ENCODE data around the gene IL1RAP.

Gene IL1RAP

GRCh38 chr3:190526787-190527762 lies 13.2 kb downstream of the IL1RAP start (continued):
- TF ChIP-seq POU6F1 (CRISPR knock-in tag; IDR thresholded peaks at IDR 0.05; ENCODE audit: borderline replicate concordance, low read depth) = no peak
- no peak for TF ChIP-seq TCF4 (CRISPR knock-in tag; IDR thresholded peaks at IDR 0.05; ENCODE audit: borderline replicate concordance)
- no peak for TF ChIP-seq ESRRG (CRISPR knock-in tag; IDR thresholded peaks at IDR 0.05)
- TF ChIP-seq RARB (CRISPR knock-in tag; IDR thresholded peaks at IDR 0.05) = no peak
- no peak for TF ChIP-seq SNAI2 (CRISPR knock-in tag; IDR thresholded peaks at IDR 0.05)
- no peak for TF ChIP-seq OSR1 (CRISPR knock-in tag; IDR thresholded peaks at IDR 0.05)

- TF ChIP-seq TCF4 (CRISPR knock-in tag; IDR thresholded peaks at IDR 0.05; ENCODE audit: borderline replicate concordance) = no peak
- no peak for TF ChIP-seq ZNF565 (CRISPR knock-in tag; conservative IDR thresholded peaks at IDR 0.05; ENCODE audit: low read depth)
- no peak for TF ChIP-seq ISL1 (CRISPR knock-in tag; IDR thresholded peaks at IDR 0.05)
- TF ChIP-seq CSRNP3 (CRISPR knock-in tag; IDR thresholded peaks at IDR 0.05) = no peak
- TF ChIP-seq ZNF8 (CRISPR knock-in tag; IDR thresholded peaks at IDR 0.05) = no peak
- no peak for TF ChIP-seq ZFP3 (CRISPR knock-in tag; IDR thresholded peaks at IDR 0.05)
- no peak for TF ChIP-seq SNAI2 (CRISPR knock-in tag; IDR thresholded peaks at IDR 0.05)
- no peak for TF ChIP-seq TSHZ2 (CRISPR knock-in tag; IDR thresholded peaks at IDR 0.05)
- ATAC-seq = no peak
Measured at GRCh38 chr3:190528706-190529105, 14.8 kb downstream of the IL1RAP start.

GRCh38 chr3:190531406-190531805 lies 17.5 kb downstream of the IL1RAP start:
- ATAC-seq = no peak
- TF ChIP-seq ZNF8 (CRISPR knock-in tag; IDR thresholded peaks at IDR 0.05) = no peak
- TF ChIP-seq BACH2 (CRISPR knock-in tag; IDR thresholded peaks at IDR 0.05; ENCODE audit: borderline replicate concordance) = no peak
- TF ChIP-seq CREB5 (CRISPR knock-in tag; IDR thresholded peaks at IDR 0.05; ENCODE audit: low read depth) = no peak
- no peak for TF ChIP-seq ISL1 (CRISPR knock-in tag; IDR thresholded peaks at IDR 0.05)
- no peak for TF ChIP-seq POU6F1 (CRISPR knock-in tag; IDR thresholded peaks at IDR 0.05; ENCODE audit: borderline replicate concordance, low read depth)
- TF ChIP-seq ZFP3 (CRISPR knock-in tag; IDR thresholded peaks at IDR 0.05) = no peak
- TF ChIP-seq ZC3H10 (CRISPR knock-in tag; IDR thresholded peaks at IDR 0.05) = no peak

GRCh38 chr3:190532731-190533203 lies 18.9 kb downstream of the IL1RAP start:
- TF ChIP-seq ZC3H10 (CRISPR knock-in tag; IDR thresholded peaks at IDR 0.05) (no peak), ZNF8 (CRISPR knock-in tag; IDR thresholded peaks at IDR 0.05) (no peak), POU6F1 (CRISPR knock-in tag; IDR thresholded peaks at IDR 0.05; ENCODE audit: borderline replicate concordance, low read depth) (no peak), SNAI2 (CRISPR knock-in tag; IDR thresholded peaks at IDR 0.05) (no peak), ZNF565 (CRISPR knock-in tag; conservative IDR thresholded peaks at IDR 0.05; ENCODE audit: low read depth) (no peak), ZNF70 (CRISPR knock-in tag; IDR thresholded peaks at IDR 0.05) (no peak), ESRRG (CRISPR knock-in tag; IDR thresholded peaks at IDR 0.05) (no peak), ARNTL (CRISPR knock-in tag; IDR thresholded peaks at IDR 0.05; ENCODE audit: borderline replicate concordance, low read depth) (no peak), ZFP3 (CRISPR knock-in tag; IDR thresholded peaks at IDR 0.05) (no peak), BACH2 (CRISPR knock-in tag; IDR thresholded peaks at IDR 0.05; ENCODE audit: borderline replicate concordance) (no peak), ISL1 (CRISPR knock-in tag; IDR thresholded peaks at IDR 0.05) (no peak), TOX (CRISPR knock-in tag; IDR thresholded peaks at IDR 0.05; ENCODE audit: borderline replicate concordance) (no peak)
- no peak for ATAC-seq

Data from SK-N-SH treated with all-trans-retinoic acid at 6 μM for 48 hours (cell line).